ENCODE results near the gene NTHL1.

Gene NTHL1

DNA sequence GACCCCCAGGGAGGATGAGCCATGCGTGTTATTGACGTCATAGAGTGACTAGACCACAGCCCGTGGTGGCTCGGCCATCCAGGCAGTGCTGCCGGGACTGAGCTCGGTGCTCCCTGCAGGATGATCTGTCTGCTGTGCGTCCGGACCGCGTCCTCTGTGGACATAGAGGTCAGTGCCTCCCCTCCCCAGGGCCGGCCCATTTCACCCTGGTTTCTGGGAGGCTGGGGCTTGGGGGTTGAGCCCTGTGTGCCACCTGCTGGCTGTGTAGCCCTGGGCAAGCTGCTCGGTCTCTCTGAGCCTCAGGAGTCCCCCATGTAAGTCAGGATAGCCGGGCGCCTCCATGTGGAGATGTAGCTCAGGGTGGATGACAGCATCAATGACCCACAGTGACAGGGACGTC lies 8.4 kb upstream of the NTHL1 start:
- no peak overlapping the region for H3K4me3 ChIP-seq (ENCODE audit: insufficient read depth, low read depth, low read length, poor library complexity, severe bottlenecking)
- no peak overlapping the region for H3K27ac ChIP-seq (ENCODE audit: insufficient read depth, low read length, poor library complexity, severe bottlenecking)
- peaks cover 49% of the 10 kb centered on the region for H3K36me3 ChIP-seq (ENCODE audit: control insufficient read depth, insufficient read depth, low read length)
- no peaks in the 10 kb centered on the region for H3K4me1 ChIP-seq (ENCODE audit: control insufficient read depth, insufficient read depth, low read length, poor library complexity, severe bottlenecking)
- H3K9me3 ChIP-seq (ENCODE audit: control insufficient read depth, low read length) = no peaks in the 10 kb centered on the region
- H3K27me3 ChIP-seq (replicated peaks; ENCODE audit: control insufficient read depth, insufficient read depth, low read length, poor library complexity, severe bottlenecking) = no peaks in the 10 kb centered on the region
- no peak for DNase-seq

DNA sequence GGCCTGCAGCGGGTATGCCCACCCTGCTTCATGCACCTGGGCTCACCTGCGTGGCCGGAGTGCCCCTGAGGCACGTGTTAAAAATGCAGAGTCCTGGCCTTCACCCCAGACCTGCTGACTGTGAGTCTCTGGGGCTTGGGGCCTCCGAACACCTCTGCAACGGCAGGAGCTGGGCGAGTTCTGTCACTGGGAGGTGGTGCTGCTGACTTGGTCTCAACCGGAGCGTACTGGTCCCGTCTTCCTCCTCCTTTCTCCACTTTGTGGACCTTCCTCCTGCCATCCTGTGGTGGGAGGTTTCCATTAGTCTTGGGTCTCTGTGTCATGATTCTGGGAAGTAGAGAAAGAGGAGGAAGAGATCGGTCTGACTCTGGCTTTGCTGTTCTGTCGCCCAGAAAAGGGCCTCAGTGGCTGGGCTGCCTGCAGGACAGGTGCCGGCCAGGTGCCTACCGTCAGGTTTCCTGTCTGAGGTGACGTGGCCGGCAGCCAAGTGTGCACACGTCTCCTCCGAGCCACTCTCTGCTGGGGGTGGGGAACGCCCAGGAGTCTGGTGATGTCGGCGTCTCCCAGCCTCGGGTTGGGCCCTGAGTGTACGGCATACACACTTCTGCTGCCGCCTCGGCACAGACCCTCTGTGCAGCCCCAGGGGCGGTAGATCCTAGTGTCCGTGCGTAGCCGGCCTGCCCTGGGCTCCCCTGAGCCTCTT lies 7.1 kb upstream of the NTHL1 start:
- Histone ChIP-seq H3K9me3 (ENCODE audit: control insufficient read depth, low read length) (no peaks in the 10 kb centered on the region), H3K36me3 (ENCODE audit: control insufficient read depth, insufficient read depth, low read length) (peaks cover 49% of the 10 kb centered on the region), H3K4me1 (ENCODE audit: control insufficient read depth, insufficient read depth, low read length, poor library complexity, severe bottlenecking) (no peaks in the 10 kb centered on the region), H3K27ac (ENCODE audit: insufficient read depth, low read length, poor library complexity, severe bottlenecking) (no peak overlapping the region), H3K27me3 (replicated peaks; ENCODE audit: control insufficient read depth, insufficient read depth, low read length, poor library complexity, severe bottlenecking) (no peaks in the 10 kb centered on the region), H3K4me3 (ENCODE audit: insufficient read depth, low read depth, low read length, poor library complexity, severe bottlenecking) (no peak overlapping the region)
- DNase-seq = no peak

DNA sequence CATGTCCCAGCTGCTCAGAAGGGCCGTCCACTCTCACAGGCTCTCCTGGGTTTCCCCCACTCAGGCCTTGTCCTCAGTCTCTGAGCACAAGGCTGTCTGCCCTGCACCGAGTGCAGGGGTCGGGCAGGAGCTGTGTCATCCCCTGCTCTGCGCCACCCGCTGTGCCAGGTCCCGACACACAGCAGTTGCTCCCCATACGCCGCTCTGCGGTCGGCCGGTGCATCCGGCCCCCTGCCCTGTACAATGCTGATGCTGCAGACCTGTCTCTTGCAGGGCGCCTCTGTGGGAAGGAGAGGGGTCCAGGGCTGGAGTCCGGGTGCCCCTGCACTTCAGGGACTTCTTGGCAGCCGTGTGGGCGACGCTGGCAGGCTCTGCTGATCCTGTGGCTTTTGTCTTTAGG lies 6.3 kb upstream of the NTHL1 start:
- Histone ChIP-seq H3K4me3 (ENCODE audit: insufficient read depth, low read depth, low read length, poor library complexity, severe bottlenecking) (no peak overlapping the region), H3K9me3 (ENCODE audit: control insufficient read depth, low read length) (no peaks in the 10 kb centered on the region), H3K27ac (ENCODE audit: insufficient read depth, low read length, poor library complexity, severe bottlenecking) (no peak overlapping the region), H3K27me3 (replicated peaks; ENCODE audit: control insufficient read depth, insufficient read depth, low read length, poor library complexity, severe bottlenecking) (no peaks in the 10 kb centered on the region), H3K36me3 (ENCODE audit: control insufficient read depth, insufficient read depth, low read length) (peaks cover 49% of the 10 kb centered on the region), H3K4me1 (ENCODE audit: control insufficient read depth, insufficient read depth, low read length, poor library complexity, severe bottlenecking) (peaks cover under 1% of the 10 kb centered on the region)
- DNase-seq = no peak

DNA sequence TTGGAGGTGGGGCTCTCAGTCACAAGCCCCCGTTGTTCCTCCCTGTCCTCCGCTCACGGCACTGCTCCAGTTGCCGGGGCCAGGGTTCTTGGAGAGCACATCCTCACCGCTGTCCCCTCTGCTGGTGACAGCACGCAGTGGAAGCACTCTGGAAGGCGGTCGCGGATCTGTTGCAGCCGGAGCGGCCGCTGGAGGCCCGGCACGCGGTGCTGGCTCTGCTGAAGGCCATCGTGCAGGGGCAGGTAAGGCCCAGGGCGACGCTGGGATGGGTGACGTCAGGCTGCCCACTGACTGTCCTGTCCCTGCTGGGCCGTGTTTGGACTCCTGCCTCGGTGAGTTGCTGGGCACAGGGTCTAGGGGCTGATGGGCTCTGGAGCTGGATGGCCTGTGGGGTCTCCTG lies 5.6 kb upstream of the NTHL1 start:
- Histone ChIP-seq H3K36me3 (ENCODE audit: control insufficient read depth, insufficient read depth, low read length) (peaks cover 44% of the 10 kb centered on the region), H3K4me1 (ENCODE audit: control insufficient read depth, insufficient read depth, low read length, poor library complexity, severe bottlenecking) (peaks cover 7% of the 10 kb centered on the region), H3K27me3 (replicated peaks; ENCODE audit: control insufficient read depth, insufficient read depth, low read length, poor library complexity, severe bottlenecking) (no peaks in the 10 kb centered on the region), H3K4me3 (ENCODE audit: insufficient read depth, low read depth, low read length, poor library complexity, severe bottlenecking) (no peak overlapping the region), H3K27ac (ENCODE audit: insufficient read depth, low read length, poor library complexity, severe bottlenecking) (no peak overlapping the region), H3K9me3 (ENCODE audit: control insufficient read depth, low read length) (no peaks in the 10 kb centered on the region)
- DNase-seq = no peak

DNA sequence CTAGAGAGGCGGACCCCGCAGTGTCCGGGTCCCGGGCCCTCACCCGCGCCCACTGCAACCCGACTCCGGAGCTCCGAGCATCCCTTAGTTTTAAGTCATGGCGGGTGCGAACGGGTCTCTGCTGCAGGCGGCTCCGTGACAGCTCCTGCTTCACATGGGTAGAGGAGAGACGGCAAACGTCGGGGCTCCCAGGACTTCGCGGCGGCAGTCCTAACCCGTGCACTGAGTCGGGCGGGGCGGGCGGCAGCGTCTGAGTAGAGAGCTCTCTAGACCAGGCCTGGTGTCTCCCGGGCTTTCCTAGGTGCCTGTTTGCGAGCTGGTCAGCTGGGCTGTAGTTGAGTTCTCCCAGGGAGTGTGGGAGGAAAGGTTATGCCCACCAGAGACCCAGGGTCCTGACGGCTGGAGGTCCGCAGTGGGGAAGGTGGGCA lies 496 bp upstream of the NTHL1 start:
- peak overlapping the region; percentile 91 for H3K4me3 ChIP-seq (ENCODE audit: insufficient read depth, low read depth, low read length, poor library complexity, severe bottlenecking)
- H3K4me1 ChIP-seq (ENCODE audit: control insufficient read depth, insufficient read depth, low read length, poor library complexity, severe bottlenecking) = peaks cover 17% of the 10 kb centered on the region
- no peaks in the 10 kb centered on the region for H3K27me3 ChIP-seq (replicated peaks; ENCODE audit: control insufficient read depth, insufficient read depth, low read length, poor library complexity, severe bottlenecking)
- peak overlapping the region; percentile 63 for H3K27ac ChIP-seq (ENCODE audit: insufficient read depth, low read length, poor library complexity, severe bottlenecking)
- peaks cover 11% of the 10 kb centered on the region for H3K36me3 ChIP-seq (ENCODE audit: control insufficient read depth, insufficient read depth, low read length)
- H3K9me3 ChIP-seq (ENCODE audit: control insufficient read depth, low read length) = no peaks in the 10 kb centered on the region
- DNase-seq = no peak

DNA sequence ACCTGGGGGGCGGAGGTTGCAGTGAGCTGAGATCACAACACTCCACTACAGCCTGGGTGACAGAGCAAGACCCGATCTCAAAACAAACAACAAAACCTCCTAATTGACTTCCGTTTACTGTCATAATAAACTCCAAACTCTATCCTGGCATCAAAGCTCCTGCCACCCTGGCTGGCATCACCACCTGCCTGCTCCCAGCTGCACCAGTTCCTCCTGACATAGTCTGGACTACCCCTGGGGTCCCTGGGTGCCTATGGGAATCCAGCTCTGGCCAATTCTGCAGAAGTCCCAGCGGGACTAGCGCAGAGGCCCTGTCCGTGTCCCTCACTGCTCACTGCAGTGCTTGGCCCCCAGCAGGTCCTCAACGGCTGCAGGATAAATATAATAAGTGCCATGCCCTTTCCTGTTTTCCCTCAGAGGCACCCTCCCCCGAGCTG lies 723 bp downstream of the NTHL1 start:
- Histone ChIP-seq H3K4me1 (ENCODE audit: control insufficient read depth, insufficient read depth, low read length, poor library complexity, severe bottlenecking) (peaks cover 17% of the 10 kb centered on the region), H3K4me3 (ENCODE audit: insufficient read depth, low read depth, low read length, poor library complexity, severe bottlenecking) (peak overlapping the region; percentile 91), H3K36me3 (ENCODE audit: control insufficient read depth, insufficient read depth, low read length) (peaks cover 5% of the 10 kb centered on the region), H3K27ac (ENCODE audit: insufficient read depth, low read length, poor library complexity, severe bottlenecking) (no peak overlapping the region), H3K9me3 (ENCODE audit: control insufficient read depth, low read length) (no peaks in the 10 kb centered on the region), H3K27me3 (replicated peaks; ENCODE audit: control insufficient read depth, insufficient read depth, low read length, poor library complexity, severe bottlenecking) (no peaks in the 10 kb centered on the region)
- DNase-seq = no peak

- Histone ChIP-seq H3K36me3 (ENCODE audit: control insufficient read depth, insufficient read depth, low read length) (peaks cover 5% of the 10 kb centered on the region), H3K27me3 (replicated peaks; ENCODE audit: control insufficient read depth, insufficient read depth, low read length, poor library complexity, severe bottlenecking) (no peaks in the 10 kb centered on the region), H3K4me1 (ENCODE audit: control insufficient read depth, insufficient read depth, low read length, poor library complexity, severe bottlenecking) (peaks cover 17% of the 10 kb centered on the region), H3K27ac (ENCODE audit: insufficient read depth, low read length, poor library complexity, severe bottlenecking) (no peak overlapping the region), H3K9me3 (ENCODE audit: control insufficient read depth, low read length) (no peaks in the 10 kb centered on the region), H3K4me3 (ENCODE audit: insufficient read depth, low read depth, low read length, poor library complexity, severe bottlenecking) (no peak overlapping the region)
- DNase-seq = no peak
These were observed 1.4 kb downstream of the NTHL1 start for GRCh38 chr16:2045965-2046892.

DNA sequence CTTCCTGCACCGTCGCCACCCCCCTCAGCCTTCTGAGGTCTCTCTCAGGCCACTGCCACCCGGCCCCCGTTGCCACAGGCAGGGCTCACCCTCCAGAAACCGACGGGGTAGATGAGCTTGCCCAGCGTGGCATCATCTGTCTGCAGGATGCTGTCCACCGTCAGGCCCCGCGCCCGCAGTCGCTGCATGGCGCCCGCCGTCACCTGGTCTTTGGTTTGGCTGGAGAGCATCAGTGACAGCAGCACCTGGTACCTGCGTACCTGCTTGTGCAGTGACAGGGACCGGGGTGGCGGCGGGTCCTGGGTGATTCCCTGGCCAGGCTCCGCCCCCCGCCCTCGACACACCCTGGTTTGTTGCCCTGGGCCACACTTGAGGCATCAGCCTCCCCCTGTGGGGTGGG lies 3.1 kb downstream of the NTHL1 start:
- H3K27me3 ChIP-seq (replicated peaks; ENCODE audit: control insufficient read depth, insufficient read depth, low read length, poor library complexity, severe bottlenecking) = no peaks in the 10 kb centered on the region
- DNase-seq = no peak
- H3K36me3 ChIP-seq (ENCODE audit: control insufficient read depth, insufficient read depth, low read length) = no peaks in the 10 kb centered on the region
- no peaks in the 10 kb centered on the region for H3K9me3 ChIP-seq (ENCODE audit: control insufficient read depth, low read length)
- no peak overlapping the region for H3K4me3 ChIP-seq (ENCODE audit: insufficient read depth, low read depth, low read length, poor library complexity, severe bottlenecking)
- no peak overlapping the region for H3K27ac ChIP-seq (ENCODE audit: insufficient read depth, low read length, poor library complexity, severe bottlenecking)
- H3K4me1 ChIP-seq (ENCODE audit: control insufficient read depth, insufficient read depth, low read length, poor library complexity, severe bottlenecking) = peaks cover 17% of the 10 kb centered on the region

- H3K27ac ChIP-seq (ENCODE audit: insufficient read depth, low read length, poor library complexity, severe bottlenecking) = no peak overlapping the region
- no peak overlapping the region for H3K4me3 ChIP-seq (ENCODE audit: insufficient read depth, low read depth, low read length, poor library complexity, severe bottlenecking)
- H3K4me1 ChIP-seq (ENCODE audit: control insufficient read depth, insufficient read depth, low read length, poor library complexity, severe bottlenecking) = peaks cover 17% of the 10 kb centered on the region
- no peaks in the 10 kb centered on the region for H3K36me3 ChIP-seq (ENCODE audit: control insufficient read depth, insufficient read depth, low read length)
- H3K27me3 ChIP-seq (replicated peaks; ENCODE audit: control insufficient read depth, insufficient read depth, low read length, poor library complexity, severe bottlenecking) = no peaks in the 10 kb centered on the region
- no peak for DNase-seq
- no peaks in the 10 kb centered on the region for H3K9me3 ChIP-seq (ENCODE audit: control insufficient read depth, low read length)
These were observed 3.8 kb downstream of the NTHL1 start for GRCh38 chr16:2043667-2044451.

Measured in effector memory CD4-positive, alpha-beta T cell (primary cell).